ENCODE measurements around the gene ANAPC16. TPM values are rescaled to one million over a fixed set of nuclear protein-coding genes. Genes with fewer than 3 reads are reported as not detected.
"Not testable (repeated sequence)": the region's sequence is repeated elsewhere in the genome, so short reads cannot be mapped to it uniquely, and the experiment has no call there.

The ANAPC16 gene
- total RNA-seq, 1 experiment from 2014 or later: 118 TPM

GRCh38 chr10:72277996-72278667, 62.3 kb downstream of the ANAPC16 start:
- H3K4me1 Mint-ChIP-seq (ENCODE audit: low read depth, unreplicated experiment): peaks cover 38% of the 10 kb centered on the region
- no peak overlapping the region for H3K4me3 Mint-ChIP-seq (ENCODE audit: low read depth, unreplicated experiment)

GRCh38 chr10:72278668-72279393, 63.0 kb downstream of the ANAPC16 start:
- Mint-ChIP-seq H3K4me1 (ENCODE audit: low read depth, unreplicated experiment) (peaks cover 38% of the 10 kb centered on the region), H3K27me3 (ENCODE audit: unreplicated experiment) (no peaks in the 10 kb centered on the region), H3K27ac (ENCODE audit: unreplicated experiment) (peak overlapping the region; percentile 99), H3K9me3 (ENCODE audit: low read depth, unreplicated experiment) (no peaks in the 10 kb centered on the region), H3K36me3 (ENCODE audit: insufficient read depth, unreplicated experiment) (peaks cover 45% of the 10 kb centered on the region), H3K4me3 (ENCODE audit: low read depth, unreplicated experiment) (no peak overlapping the region)
- intact Hi-C loops (cut with micrococcal nuclease; ENCODE audit: unreplicated experiment): loop anchor here (1.0 kb wide), 1 partner anchor 52 kb away; no protein-coding TSS in a partner anchor
- no TSS peak for BruUV-seq (replicated peaks)
- CTCF ChIA-PET: interaction anchor here (0.6 to 3.5 kb wide), 9 partner anchors 12 to 69 kb away, joined by 3 to 14 read pairs (median 8); no protein-coding TSS in a partner anchor
- TF ChIP-seq CTCF (IDR thresholded peaks at IDR 0.05; ENCODE audit: unreplicated experiment): no peak
- DNase-seq: no peak

More at GRCh38 chr10:72277996-72278667, 62.3 kb downstream of the ANAPC16 start:
- Mint-ChIP-seq H3K27ac (ENCODE audit: unreplicated experiment) (peak overlapping the region; percentile 99), H3K36me3 (ENCODE audit: insufficient read depth, unreplicated experiment) (peaks cover 52% of the 10 kb centered on the region), H3K27me3 (ENCODE audit: unreplicated experiment) (no peaks in the 10 kb centered on the region), H3K9me3 (ENCODE audit: low read depth, unreplicated experiment) (no peaks in the 10 kb centered on the region)
- CTCF ChIA-PET: interaction anchor here (1.0 to 3.5 kb wide), 8 partner anchors 12 to 53 kb away, joined by 3 to 14 read pairs (median 9); no protein-coding TSS in a partner anchor
- intact Hi-C loops (cut with micrococcal nuclease; ENCODE audit: unreplicated experiment): loop anchor here (1.0 to 2.0 kb wide), 2 partner anchors 17 to 53 kb away; no protein-coding TSS in a partner anchor
- DNase-seq: no peak
- TF ChIP-seq CTCF (IDR thresholded peaks at IDR 0.05; ENCODE audit: unreplicated experiment): no peak
- no TSS peak for BruUV-seq (replicated peaks)

- Mint-ChIP-seq H3K27ac (ENCODE audit: unreplicated experiment) (peak overlapping the region; percentile 3), H3K4me1 (ENCODE audit: low read depth, unreplicated experiment) (peaks cover 38% of the 10 kb centered on the region), H3K36me3 (ENCODE audit: insufficient read depth, unreplicated experiment) (peaks cover 37% of the 10 kb centered on the region)
- DNase-seq; BruUV-seq (replicated peaks); intact Hi-C loops (cut with micrococcal nuclease; ENCODE audit: unreplicated experiment); H3K9me3 Mint-ChIP-seq (ENCODE audit: low read depth, unreplicated experiment); H3K4me3 Mint-ChIP-seq (ENCODE audit: low read depth, unreplicated experiment); H3K27me3 Mint-ChIP-seq (ENCODE audit: unreplicated experiment): not testable (repeated sequence)
- CTCF ChIA-PET: interaction anchor here (0.6 to 3.5 kb wide), 3 partner anchors 19 to 70 kb away, joined by 6 to 11 read pairs (median 8); no protein-coding TSS in a partner anchor
These were observed 63.8 kb downstream of the ANAPC16 start for GRCh38 chr10:72279587-72279986.

GRCh38 chr10:72283131-72283530, 67.3 kb downstream of the ANAPC16 start:
- H3K36me3 Mint-ChIP-seq (ENCODE audit: insufficient read depth, unreplicated experiment): peaks cover 6% of the 10 kb centered on the region
- intact Hi-C loops (cut with micrococcal nuclease; ENCODE audit: unreplicated experiment): no loop called here
- peaks cover 23% of the 10 kb centered on the region for H3K4me1 Mint-ChIP-seq (ENCODE audit: low read depth, unreplicated experiment)
- no peaks in the 10 kb centered on the region for H3K9me3 Mint-ChIP-seq (ENCODE audit: low read depth, unreplicated experiment)
- no peak for DNase-seq
- no peak for TF ChIP-seq CTCF (IDR thresholded peaks at IDR 0.05; ENCODE audit: unreplicated experiment)
- H3K27ac Mint-ChIP-seq (ENCODE audit: unreplicated experiment): no peak overlapping the region
- BruUV-seq (replicated peaks): no TSS peak
- CTCF ChIA-PET: interaction anchor here (1.0 kb wide), 2 partner anchors 9 to 10 kb away, joined by 3 to 7 read pairs; no protein-coding TSS in a partner anchor
- H3K27me3 Mint-ChIP-seq (ENCODE audit: unreplicated experiment): no peaks in the 10 kb centered on the region
- no peak overlapping the region for H3K4me3 Mint-ChIP-seq (ENCODE audit: low read depth, unreplicated experiment)

Other genes with a start within 250 kb of the ANAPC16 start
- 162 and 205 TPM in 2 replicates for gene SPOCK2, start 127.5 kb upstream of the ANAPC16 start, total RNA-seq (2022)
- 51.3 and 59.3 TPM in 2 replicates for gene ASCC1, start 264 bp downstream of the ANAPC16 start, total RNA-seq (2022)
- gene DDIT4, start 57.9 kb downstream of the ANAPC16 start, total RNA-seq (2022): 294 and 326 TPM in 2 replicates
- gene DNAJB12, start 138.9 kb downstream of the ANAPC16 start, total RNA-seq (2022): 43.1 and 48.0 TPM in 2 replicates